Medulla oblongata (tissue), 1 donor: ENCODE results near the gene DNAJC16.
"Not testable (repeated sequence)": the region's sequence is repeated elsewhere in the genome, so short reads cannot be mapped to it uniquely, and the experiment has no call there.

Experiments
- DNase-seq: peaks from one replicate; pipeline ENCODE4 v3.0.0-alpha.2; 2015; ENCODE audit errors: extremely low spot score

The DNAJC16 gene

DNA sequence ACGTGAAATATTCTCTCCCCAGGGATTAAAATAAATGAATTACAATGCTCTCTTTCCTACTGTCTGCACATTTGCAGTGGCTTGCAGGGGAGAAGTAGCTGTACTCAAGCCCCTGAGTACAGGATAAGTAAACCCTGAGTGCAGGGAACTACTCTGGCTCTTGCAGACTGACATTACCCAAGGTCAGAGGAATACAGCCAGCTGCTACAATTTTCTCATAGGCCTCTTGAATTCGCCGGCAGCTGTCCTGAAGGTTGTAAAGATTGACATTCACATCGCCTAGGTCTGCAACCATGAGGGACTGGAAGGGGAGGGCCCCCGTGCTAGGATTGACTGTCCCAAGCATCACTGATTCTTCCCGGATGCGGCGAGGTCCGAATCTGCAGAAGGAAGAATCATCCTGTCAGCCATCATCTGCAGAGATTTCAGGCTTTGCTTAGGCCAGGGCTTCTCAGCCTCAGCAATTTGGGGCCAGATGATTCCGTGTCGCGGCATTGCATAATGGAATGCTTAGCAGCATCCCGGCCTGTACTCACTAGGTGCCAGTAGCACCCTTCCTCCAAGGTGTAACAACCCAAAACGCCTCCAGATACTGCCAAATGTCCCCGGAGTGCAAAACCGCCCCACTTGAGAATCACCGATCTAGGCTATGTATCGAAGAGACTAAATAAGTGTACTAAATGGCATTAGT, 56.5 kb downstream of the DNAJC16 start:
- no peak for DNase-seq

- no peak for DNase-seq
Measured at GRCh38 chr1:15584489-15585363, 58.1 kb downstream of the DNAJC16 start, which contains the start of gene AGMAT. Gene AGMAT (minus strand): TSS chr1:15585051. CDS start chr1:15584967, 84 bp downstream.

DNA sequence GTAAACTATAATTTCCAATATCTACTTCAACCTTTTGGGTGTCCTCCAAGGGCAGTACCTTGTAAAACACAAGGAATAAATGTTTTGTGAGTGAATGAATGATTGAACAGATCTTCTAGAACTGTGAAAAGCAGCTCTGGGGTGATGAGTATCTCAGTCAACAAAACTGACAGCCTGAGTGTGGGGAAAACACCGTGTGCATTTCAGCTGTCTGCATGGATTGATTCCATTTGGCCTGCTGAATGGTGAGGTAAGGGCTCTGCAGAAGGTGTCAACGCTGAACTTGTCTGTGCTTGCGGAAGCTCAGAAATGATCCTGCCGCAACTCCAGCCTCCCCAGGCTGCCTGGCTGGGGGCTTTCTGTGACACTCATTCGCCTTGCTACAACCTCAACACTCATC, 65.6 kb downstream of the DNAJC16 start:
- no peak for DNase-seq

GRCh38 chr1:15595809-15596617, 69.4 kb downstream of the DNAJC16 start:
- no peak for DNase-seq

DNA sequence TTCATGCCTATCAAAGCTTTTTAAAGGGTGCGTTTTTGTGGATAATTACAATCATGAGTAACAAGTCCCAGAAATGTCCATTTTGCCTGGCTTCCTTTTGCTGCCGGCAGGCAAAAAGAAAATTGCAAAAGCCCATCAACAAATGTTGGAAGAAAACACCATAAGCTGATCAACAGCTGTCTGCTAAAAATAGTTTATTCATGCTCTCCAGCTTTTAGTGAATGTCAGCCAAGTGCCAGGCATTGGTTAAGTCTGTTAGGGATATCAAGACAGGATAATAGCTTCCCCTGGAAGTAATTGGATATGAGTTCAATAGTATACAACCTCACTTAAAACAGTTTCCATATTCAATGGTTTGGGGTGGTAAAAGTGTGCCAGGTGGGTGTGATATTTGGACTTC, 71.8 kb downstream of the DNAJC16 start:
- no peak for DNase-seq

- DNase-seq, result peak; percentile 97
Measured at GRCh38 chr1:15603050-15603965, 76.7 kb downstream of the DNAJC16 start.

- DNase-seq, result not testable (repeated sequence)
Measured at GRCh38 chr1:15603966-15604282, 77.3 kb downstream of the DNAJC16 start.

DNA sequence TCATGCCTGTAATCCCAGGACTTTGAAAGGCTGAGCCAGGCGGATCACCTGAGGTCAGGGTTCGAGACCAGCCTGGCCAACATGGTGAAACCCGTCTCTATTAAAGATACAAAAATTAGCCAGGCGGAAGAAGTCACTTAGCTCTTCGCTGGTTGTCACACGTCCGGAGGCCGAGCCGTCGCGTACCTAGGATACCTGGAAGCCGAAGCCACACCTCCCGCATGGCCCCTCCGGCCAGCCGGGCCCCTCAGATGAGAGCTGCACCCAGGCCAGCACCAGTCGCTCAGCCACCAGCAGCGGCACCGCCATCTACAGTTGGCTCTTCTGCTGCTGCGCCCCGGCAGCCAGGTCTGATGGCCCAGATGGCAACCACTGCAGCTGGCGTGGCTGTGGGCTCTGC, 77.8 kb downstream of the DNAJC16 start:
- DNase-seq, result not testable (repeated sequence)

- no peak for DNase-seq
Measured at GRCh38 chr1:15605398-15606383, 79.0 kb downstream of the DNAJC16 start.

DNA sequence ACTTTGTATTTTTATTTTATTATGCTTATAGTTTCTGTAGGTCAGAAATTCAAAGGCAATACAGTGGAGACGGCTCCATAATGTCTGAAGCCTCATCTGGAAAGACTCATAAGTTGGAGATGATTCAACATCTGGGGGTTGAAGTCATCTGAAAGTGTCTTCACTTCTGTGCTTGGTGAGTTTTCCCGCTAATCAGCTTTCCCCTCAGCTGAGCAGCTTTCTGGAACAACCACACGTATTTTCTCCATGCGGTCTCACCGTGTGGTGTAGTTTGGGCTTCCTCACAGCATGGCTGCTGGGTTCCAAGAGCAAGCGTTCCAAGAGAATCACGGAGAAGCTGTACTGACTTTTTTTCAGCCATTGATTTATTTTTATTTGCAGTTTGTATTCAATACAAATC, 83.0 kb downstream of the DNAJC16 start:
- DNase-seq, result no peak

DNA sequence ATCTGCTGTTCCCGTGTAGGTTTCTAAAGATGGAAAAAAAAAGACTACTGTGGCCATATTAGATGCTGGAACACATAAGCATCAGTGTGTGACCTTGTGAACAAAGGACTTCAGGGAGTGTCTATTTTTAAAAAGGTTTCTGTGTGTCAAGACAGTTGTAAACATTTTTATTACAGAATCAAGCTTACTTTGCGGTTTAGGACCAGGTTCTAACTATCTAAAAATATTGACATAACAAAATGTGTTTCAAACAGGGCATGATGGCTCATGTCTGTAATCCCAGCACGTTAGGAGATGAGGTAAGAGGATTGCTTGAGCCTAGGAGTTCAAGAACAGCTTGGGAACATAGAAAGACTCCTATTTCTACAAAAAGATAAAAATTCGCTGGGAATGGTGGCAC, 83.5 kb downstream of the DNAJC16 start:
- DNase-seq, result no peak

- peak; percentile 41 for DNase-seq
Measured at GRCh38 chr1:15616373-15617172, 89.9 kb downstream of the DNAJC16 start.

DNA sequence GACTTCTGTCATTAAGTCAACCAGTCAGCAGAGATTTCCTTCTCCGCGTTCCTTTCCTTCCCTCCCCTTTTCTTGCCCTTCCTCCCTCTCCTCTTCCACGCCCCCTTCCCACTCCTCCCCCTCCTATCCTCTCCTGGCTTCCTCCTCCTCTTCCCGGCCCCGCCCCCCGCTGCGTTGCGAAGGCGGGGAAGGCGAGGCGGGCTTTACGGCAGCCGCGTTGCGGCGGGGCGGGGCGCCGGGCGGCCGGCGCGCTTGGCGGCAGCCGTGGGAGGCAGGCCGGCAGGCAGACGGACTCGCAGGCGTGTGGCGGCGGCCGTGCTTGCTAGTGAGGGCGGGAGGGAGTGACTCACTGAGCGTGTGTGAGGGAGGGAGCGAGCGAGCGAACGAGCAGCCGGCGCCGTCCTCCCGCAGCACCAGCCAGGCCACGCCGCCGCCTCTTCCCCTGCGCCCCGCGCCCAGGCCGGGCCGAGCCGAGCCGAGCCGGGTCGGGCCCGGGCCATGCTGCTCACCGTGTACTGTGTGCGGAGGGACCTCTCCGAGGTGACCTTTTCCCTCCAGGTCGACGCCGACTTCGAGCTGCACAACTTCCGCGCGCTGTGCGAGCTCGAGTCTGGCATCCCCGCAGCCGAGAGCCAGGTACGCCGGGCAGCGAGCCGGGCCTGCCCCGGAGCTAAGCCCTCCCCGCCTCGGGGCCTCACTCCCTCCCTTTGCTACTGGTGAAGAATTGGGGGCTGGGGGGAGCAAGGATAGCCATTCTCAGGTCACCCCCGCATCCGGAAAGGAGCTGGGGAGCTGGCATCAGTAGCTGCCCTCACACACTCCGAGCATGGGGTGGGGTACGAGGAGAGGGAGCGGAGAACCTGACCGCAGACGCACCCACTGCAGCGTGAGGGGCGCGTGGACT, 90.8 kb downstream of the DNAJC16 start, which contains the start of gene DDI2:
Gene DDI2, plus strand, starts transcription at position 286 of the 904 bp plus-strand sequence. Its CDS starts 213 bp downstream, at position 499.
- peak; percentile 99 for DNase-seq

GRCh38 chr1:15618077-15618654, 91.5 kb downstream of the DNAJC16 start:
- DNase-seq, result peak; percentile 59

- DNase-seq, result no peak
Measured at GRCh38 chr1:15618655-15619525, 92.2 kb downstream of the DNAJC16 start.

- no peak for DNase-seq
Measured at GRCh38 chr1:15620155-15620545, 93.5 kb downstream of the DNAJC16 start.
